GM23338 (cell line): ENCODE data around the gene KIRREL3.

ENCODE experiments used
- EZH2 ChIP-seq: fragments of 200-600 bp; sonication (generic); IDR thresholded peaks from one replicate; pipeline ENCODE4 v1.8.0; 2017; ENCODE audit warnings: antibody characterized with exemption, mild to moderate bottlenecking, low read depth; ENCODE audit not compliant: unreplicated experiment
- TF ChIP-seq, protein P1 (sequence below), 2 experiments: fragments of 200-600 bp in 1 of 2; sonication (generic) in 1 of 2; conservative IDR thresholded peaks; 2 replicates each; pipeline versions ENCODE4 v1.5.1 to v1.6.1; 2016 to 2017; ENCODE audit warnings: antibody characterized with exemption in 2 of 2, low read depth in 2 of 2, mild to moderate bottlenecking in 2 of 2, moderate library complexity in 1 of 2

GRCh38 chr11:126417091-126417862 lies 583.3 kb downstream of the KIRREL3 start:
- no peak for TF ChIP-seq EZH2
- TF ChIP-seq, protein P1, sequence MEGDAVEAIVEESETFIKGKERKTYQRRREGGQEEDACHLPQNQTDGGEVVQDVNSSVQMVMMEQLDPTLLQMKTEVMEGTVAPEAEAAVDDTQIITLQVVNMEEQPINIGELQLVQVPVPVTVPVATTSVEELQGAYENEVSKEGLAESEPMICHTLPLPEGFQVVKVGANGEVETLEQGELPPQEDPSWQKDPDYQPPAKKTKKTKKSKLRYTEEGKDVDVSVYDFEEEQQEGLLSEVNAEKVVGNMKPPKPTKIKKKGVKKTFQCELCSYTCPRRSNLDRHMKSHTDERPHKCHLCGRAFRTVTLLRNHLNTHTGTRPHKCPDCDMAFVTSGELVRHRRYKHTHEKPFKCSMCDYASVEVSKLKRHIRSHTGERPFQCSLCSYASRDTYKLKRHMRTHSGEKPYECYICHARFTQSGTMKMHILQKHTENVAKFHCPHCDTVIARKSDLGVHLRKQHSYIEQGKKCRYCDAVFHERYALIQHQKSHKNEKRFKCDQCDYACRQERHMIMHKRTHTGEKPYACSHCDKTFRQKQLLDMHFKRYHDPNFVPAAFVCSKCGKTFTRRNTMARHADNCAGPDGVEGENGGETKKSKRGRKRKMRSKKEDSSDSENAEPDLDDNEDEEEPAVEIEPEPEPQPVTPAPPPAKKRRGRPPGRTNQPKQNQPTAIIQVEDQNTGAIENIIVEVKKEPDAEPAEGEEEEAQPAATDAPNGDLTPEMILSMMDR (conservative IDR thresholded peaks at IDR 0.05; ENCODE audit: low read depth in 2 of 2) = no peak
